Measurements from ENCODE around the gene RPS24. TPM values are rescaled to one million over a fixed set of nuclear protein-coding genes. Genes with fewer than 3 reads are reported as not detected.
"Not testable (repeated sequence)": the region's sequence is repeated elsewhere in the genome, so short reads cannot be mapped to it uniquely, and the experiment has no call there.

Gene RPS24
- total RNA-seq, 1 experiment from 2014 or later, result 1,553 TPM

- BruUV-seq (replicated peaks), result no TSS peak
- CTCF ChIA-PET, result no interaction called here
- POLR2A ChIA-PET (ENCODE audit: low non-redundant PET), result no interaction called here
- no peak for DNase-seq (ENCODE audit: low spot score)
- H3K9me3 ChIP-seq (ENCODE audit: low read depth, low read length, poor library complexity, severe bottlenecking), result no peaks in the 10 kb centered on the region
- H3K4me3 ChIP-seq (ENCODE audit: low read depth, low read length, poor library complexity, severe bottlenecking), result no peak overlapping the region
- H3K4me1 ChIP-seq (ENCODE audit: insufficient read depth, low read length, poor library complexity, severe bottlenecking), result no peaks in the 10 kb centered on the region
- TF ChIP-seq EZH2 (IDR thresholded peaks at IDR 0.05; ENCODE audit: borderline replicate concordance, low read depth, low read length, poor library complexity, severe bottlenecking) (no peak), CTCF (conservative IDR thresholded peaks at IDR 0.05; ENCODE audit: low read depth, low read length) (no peak)
- H3K36me3 ChIP-seq (ENCODE audit: insufficient read depth, low read length, poor library complexity, severe bottlenecking), result no peaks in the 10 kb centered on the region
- H3K27ac ChIP-seq (ENCODE audit: low read depth, low read length, poor library complexity, severe bottlenecking), result no peak overlapping the region
- intact Hi-C loops (cut with micrococcal nuclease; ENCODE audit: unreplicated experiment), result no loop called here
- H3K27me3 ChIP-seq (replicated peaks; ENCODE audit: insufficient read depth, low read depth, low read length, poor library complexity), result no peaks in the 10 kb centered on the region
Measured at GRCh38 chr10:78071857-78072179, 38.2 kb downstream of the RPS24 start.

- no peak for TF ChIP-seq CTCF (conservative IDR thresholded peaks at IDR 0.05; ENCODE audit: low read depth, low read length)
- TF ChIP-seq EZH2 (IDR thresholded peaks at IDR 0.05; ENCODE audit: borderline replicate concordance, low read depth, low read length, poor library complexity, severe bottlenecking), result no peak
- no peaks in the 10 kb centered on the region for H3K36me3 ChIP-seq (ENCODE audit: insufficient read depth, low read length, poor library complexity, severe bottlenecking)
- no peaks in the 10 kb centered on the region for H3K27me3 ChIP-seq (replicated peaks; ENCODE audit: insufficient read depth, low read depth, low read length, poor library complexity)
- CTCF ChIA-PET, result no interaction called here
- POLR2A ChIA-PET (ENCODE audit: low non-redundant PET), result no interaction called here
- intact Hi-C loops (cut with micrococcal nuclease; ENCODE audit: unreplicated experiment), result no loop called here
- H3K9me3 ChIP-seq (ENCODE audit: low read depth, low read length, poor library complexity, severe bottlenecking), result no peaks in the 10 kb centered on the region
- BruUV-seq (replicated peaks), result no TSS peak
- no peak overlapping the region for H3K4me3 ChIP-seq (ENCODE audit: low read depth, low read length, poor library complexity, severe bottlenecking)
- no peaks in the 10 kb centered on the region for H3K4me1 ChIP-seq (ENCODE audit: insufficient read depth, low read length, poor library complexity, severe bottlenecking)
- H3K27ac ChIP-seq (ENCODE audit: low read depth, low read length, poor library complexity, severe bottlenecking), result no peak overlapping the region
- no peak for DNase-seq (ENCODE audit: low spot score)
Measured at GRCh38 chr10:78072504-78072903, 38.8 kb downstream of the RPS24 start.

DNA sequence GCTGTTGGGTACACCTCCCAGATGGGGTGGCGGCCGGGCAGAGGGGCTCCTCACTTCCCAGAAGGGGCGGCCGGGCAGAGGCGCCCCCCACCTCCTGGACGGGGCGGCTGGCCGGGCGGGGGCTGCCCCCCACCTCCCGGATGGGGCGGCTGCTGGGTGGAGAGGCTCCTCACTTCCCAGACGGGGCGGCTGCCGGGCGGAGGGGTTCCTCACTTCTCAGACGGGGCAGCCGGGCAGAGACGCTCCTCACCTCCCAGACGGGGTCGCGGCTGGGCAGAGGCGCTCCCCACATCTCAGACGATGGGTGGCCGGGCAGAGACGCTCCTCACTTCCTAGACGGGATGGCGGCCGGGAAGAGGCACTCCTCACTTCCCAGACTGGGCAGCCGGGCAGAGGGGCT, 42.1 kb downstream of the RPS24 start:
- DNase-seq (ENCODE audit: low spot score); H3K4me3 ChIP-seq (ENCODE audit: low read depth, low read length, poor library complexity, severe bottlenecking); POLR2A ChIA-PET (ENCODE audit: low non-redundant PET); H3K36me3 ChIP-seq (ENCODE audit: insufficient read depth, low read length, poor library complexity, severe bottlenecking); H3K4me1 ChIP-seq (ENCODE audit: insufficient read depth, low read length, poor library complexity, severe bottlenecking); H3K9me3 ChIP-seq (ENCODE audit: low read depth, low read length, poor library complexity, severe bottlenecking); H3K27me3 ChIP-seq (replicated peaks; ENCODE audit: insufficient read depth, low read depth, low read length, poor library complexity); BruUV-seq (replicated peaks); intact Hi-C loops (cut with micrococcal nuclease; ENCODE audit: unreplicated experiment); H3K27ac ChIP-seq (ENCODE audit: low read depth, low read length, poor library complexity, severe bottlenecking): not testable (repeated sequence)
- CTCF ChIA-PET, result interaction anchor here (0.6 kb wide), 1 partner anchor 669 kb away, joined by 3 read pairs; no protein-coding TSS in a partner anchor

DNA sequence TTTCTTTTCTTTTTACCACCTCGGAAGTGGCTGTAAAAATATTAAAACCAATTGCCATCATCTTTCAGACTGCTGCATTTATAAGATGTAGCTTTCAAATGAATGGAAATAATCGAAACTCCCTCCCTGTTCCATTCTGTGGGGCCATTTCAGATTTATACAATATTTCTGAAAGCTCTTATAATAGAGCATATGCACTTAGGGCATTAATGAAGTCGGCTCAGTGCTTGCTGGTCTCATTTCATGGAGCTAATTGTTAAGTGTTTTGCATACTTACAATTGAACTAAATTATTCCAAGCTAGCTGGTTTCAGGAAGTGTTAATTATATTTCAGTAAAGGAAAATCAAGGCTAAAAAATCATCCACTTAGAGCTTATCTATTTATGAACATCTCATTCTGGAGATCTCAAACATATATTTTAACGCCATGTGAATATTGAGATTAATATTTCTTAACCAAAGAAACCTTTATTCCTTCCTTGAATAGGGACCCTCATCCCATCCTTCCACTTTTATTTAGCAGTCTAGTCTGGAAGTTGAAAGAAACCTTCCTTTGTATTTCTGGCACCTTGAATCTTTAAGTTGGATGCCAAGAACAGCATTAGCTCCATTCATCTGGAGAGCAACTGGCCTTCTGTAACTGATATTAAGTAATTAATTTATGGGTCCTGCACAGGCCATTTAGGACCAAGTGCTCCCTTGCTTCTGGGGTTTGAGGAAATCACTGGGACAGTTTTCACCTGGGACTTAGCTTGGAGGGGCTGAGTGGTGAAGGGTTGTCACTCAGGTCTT, 45.1 kb downstream of the RPS24 start:
- Histone ChIP-seq H3K4me3 (ENCODE audit: low read depth, low read length, poor library complexity, severe bottlenecking) (no peak overlapping the region), H3K27ac (ENCODE audit: low read depth, low read length, poor library complexity, severe bottlenecking) (no peak overlapping the region), H3K4me1 (ENCODE audit: insufficient read depth, low read length, poor library complexity, severe bottlenecking) (no peaks in the 10 kb centered on the region), H3K9me3 (ENCODE audit: low read depth, low read length, poor library complexity, severe bottlenecking) (no peaks in the 10 kb centered on the region), H3K27me3 (replicated peaks; ENCODE audit: insufficient read depth, low read depth, low read length, poor library complexity) (no peaks in the 10 kb centered on the region), H3K36me3 (ENCODE audit: insufficient read depth, low read length, poor library complexity, severe bottlenecking) (no peaks in the 10 kb centered on the region)
- ChIA-PET POLR2A (ENCODE audit: low non-redundant PET) (no interaction called here), CTCF (no interaction called here)
- TF ChIP-seq EZH2 (IDR thresholded peaks at IDR 0.05; ENCODE audit: borderline replicate concordance, low read depth, low read length, poor library complexity, severe bottlenecking) (no peak), CTCF (conservative IDR thresholded peaks at IDR 0.05; ENCODE audit: low read depth, low read length) (no peak)
- intact Hi-C loops (cut with micrococcal nuclease; ENCODE audit: unreplicated experiment), result no loop called here
- no peak for DNase-seq (ENCODE audit: low spot score)
- no TSS peak for BruUV-seq (replicated peaks)

Data from A673 (cell line).